NB4 (cell line): ENCODE results near the gene PPP4R4.

Source experiments
- MYC ChIP-seq: IDR thresholded peaks from 2 replicates; pipeline ENCODE4 v1.6.1; 2011; ENCODE audit warnings: low read depth, low read length
- POLR2A ChIP-seq: IDR thresholded peaks from 2 replicates; pipeline ENCODE4 v1.6.1; 2011; ENCODE audit warnings: mild to moderate bottlenecking; ENCODE audit not compliant: insufficient read length; ENCODE audit errors: extremely low read depth
- TF ChIP-seq, protein P1 (sequence below): IDR thresholded peaks from one replicate; pipeline ENCODE4 v1.5.1; 2012; ENCODE audit warnings: low read depth, low read length
- TF ChIP-seq, protein P2 (sequence below): IDR thresholded peaks from 2 replicates; pipeline ENCODE4 v1.6.1; 2011; ENCODE audit warnings: low read depth, low read length

GRCh38 chr14:94310248-94310647 is 136.1 kb downstream of the PPP4R4 start:
- TF ChIP-seq, protein P1, sequence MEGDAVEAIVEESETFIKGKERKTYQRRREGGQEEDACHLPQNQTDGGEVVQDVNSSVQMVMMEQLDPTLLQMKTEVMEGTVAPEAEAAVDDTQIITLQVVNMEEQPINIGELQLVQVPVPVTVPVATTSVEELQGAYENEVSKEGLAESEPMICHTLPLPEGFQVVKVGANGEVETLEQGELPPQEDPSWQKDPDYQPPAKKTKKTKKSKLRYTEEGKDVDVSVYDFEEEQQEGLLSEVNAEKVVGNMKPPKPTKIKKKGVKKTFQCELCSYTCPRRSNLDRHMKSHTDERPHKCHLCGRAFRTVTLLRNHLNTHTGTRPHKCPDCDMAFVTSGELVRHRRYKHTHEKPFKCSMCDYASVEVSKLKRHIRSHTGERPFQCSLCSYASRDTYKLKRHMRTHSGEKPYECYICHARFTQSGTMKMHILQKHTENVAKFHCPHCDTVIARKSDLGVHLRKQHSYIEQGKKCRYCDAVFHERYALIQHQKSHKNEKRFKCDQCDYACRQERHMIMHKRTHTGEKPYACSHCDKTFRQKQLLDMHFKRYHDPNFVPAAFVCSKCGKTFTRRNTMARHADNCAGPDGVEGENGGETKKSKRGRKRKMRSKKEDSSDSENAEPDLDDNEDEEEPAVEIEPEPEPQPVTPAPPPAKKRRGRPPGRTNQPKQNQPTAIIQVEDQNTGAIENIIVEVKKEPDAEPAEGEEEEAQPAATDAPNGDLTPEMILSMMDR = no peak
- TF ChIP-seq POLR2A = no peak
- TF ChIP-seq MYC = no peak
- TF ChIP-seq, protein P2, sequence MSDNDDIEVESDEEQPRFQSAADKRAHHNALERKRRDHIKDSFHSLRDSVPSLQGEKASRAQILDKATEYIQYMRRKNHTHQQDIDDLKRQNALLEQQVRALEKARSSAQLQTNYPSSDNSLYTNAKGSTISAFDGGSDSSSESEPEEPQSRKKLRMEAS = no peak
